GM21717 (cell line): Measurements from ENCODE around the gene DNAJC8.

Experiments used
- ATAC-seq: cut with Tn5 transposase; IDR thresholded peaks from one replicate; pipeline ENCODE4 v1.9.1; 2021; ENCODE audit warnings: mild to moderate bottlenecking, moderate library complexity; ENCODE audit not compliant: unreplicated experiment

The DNAJC8 gene

DNA sequence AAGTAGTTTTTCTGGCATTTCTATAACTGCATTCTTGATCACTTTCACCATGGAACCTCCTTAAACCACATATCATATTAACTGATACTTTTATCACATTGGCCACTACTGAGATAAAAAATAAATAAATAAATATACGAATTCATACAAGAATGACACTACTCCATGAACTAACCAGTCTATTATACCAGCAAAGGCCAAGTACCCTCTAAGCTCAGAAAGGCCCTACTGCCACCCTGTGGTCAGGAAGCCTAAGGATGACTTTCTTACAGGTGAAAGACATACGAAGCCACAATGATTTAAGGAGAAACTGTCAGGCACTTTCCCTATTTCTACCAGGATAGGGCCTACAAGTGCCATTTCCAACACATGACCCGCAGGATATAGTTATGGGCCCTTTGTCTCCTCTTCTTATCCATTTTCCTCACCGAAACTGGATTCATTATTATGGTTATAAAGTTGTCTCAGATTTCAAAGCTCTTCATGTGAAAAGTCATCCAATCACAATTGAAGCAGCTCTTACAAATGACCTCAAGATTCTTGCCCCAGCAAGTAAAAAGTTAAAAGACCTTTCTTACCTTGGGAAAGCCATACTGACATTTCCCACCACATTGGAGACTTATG is 23.9 kb downstream of the DNAJC8 start:
- no peak for ATAC-seq

DNA sequence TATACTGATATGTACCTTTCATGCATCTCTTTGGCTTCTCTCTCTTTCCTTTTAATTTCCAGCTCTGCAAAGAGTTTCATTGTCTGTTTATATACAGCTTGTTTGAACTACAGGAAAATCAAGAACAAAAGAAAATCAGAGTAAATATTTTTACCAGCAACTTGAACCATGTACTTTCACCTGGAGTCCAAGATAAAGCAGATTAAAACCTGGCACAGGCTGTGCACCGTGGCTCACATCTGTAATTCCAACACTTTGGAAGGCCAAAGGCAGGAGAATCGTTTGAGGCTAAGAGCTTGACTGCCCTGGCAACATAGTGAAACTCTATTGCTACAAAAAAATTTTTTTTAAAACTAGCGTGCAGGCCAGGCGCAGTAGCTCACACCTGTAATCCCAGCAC is 27.6 kb downstream of the DNAJC8 start:
- ATAC-seq = no peak

GRCh38 chr1:28200234-28200873 is 32.5 kb downstream of the DNAJC8 start:
- ATAC-seq = peak; percentile 6

- peak; percentile 72 for ATAC-seq
Measured at GRCh38 chr1:28199328-28200233, 33.2 kb downstream of the DNAJC8 start.

DNA sequence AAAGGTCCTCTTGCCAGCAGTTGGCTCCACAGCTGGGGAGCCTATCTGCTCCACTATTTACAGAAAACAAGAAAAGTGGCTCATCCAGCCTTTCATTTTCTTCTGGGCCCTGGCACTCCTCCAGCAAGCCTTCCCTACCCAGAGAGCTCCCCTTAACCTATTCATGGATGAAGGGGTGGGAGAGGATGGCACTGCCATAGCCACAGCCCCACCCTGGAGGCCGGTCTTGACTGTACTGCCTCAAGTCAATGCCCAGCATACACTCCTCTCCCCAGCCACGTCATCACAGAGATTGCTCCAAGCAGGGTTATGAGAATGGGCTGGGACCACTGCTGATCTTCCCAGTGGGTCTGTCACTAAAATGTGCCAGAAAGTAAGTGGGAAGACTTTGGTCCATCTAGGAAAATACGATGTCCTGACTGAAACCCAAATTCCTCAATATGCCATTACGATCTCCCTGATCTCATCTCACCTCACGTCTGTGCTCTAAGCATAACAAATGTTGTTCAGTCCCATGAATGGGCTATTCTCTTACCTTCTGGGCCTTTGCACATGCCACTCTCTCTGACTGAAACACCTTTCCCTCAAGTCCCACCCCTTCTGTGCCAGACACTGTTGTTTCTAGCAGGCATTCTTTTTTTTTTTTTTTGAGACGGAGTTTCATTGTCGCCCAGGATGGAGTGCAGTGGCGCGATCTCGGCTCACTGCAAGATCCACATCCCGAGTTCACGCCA is 35.0 kb downstream of the DNAJC8 start:
- ATAC-seq = no peak

GRCh38 chr1:28196330-28196729 is 36.5 kb downstream of the DNAJC8 start:
- no peak for ATAC-seq

DNA sequence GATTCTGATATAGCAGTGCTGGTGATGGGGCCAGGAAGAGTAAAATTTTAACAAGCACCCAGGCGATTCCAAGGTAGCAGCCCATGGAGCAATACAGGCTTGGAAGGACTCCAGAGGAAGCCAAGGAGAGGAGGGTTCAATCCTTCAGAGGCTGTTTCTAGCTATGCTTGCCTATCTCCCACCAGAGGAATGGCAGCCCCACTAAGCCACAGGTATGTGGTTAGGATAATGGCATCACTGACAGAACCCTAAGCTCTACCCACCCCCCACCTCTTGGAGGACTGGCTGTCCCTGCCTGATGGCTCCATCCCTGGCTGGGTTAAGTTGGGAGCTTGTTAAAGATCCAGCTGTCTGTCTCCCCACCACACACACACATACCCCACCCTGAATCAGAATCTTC is 37.0 kb downstream of the DNAJC8 start:
- ATAC-seq = no peak

GRCh38 chr1:28194326-28195035 is 38.3 kb downstream of the DNAJC8 start:
- no peak for ATAC-seq

- ATAC-seq = no peak
Measured at GRCh38 chr1:28193701-28194161, 39.1 kb downstream of the DNAJC8 start.

- no peak for ATAC-seq
Measured at GRCh38 chr1:28190996-28191645, 41.7 kb downstream of the DNAJC8 start.

GRCh38 chr1:28190337-28190979 is 42.4 kb downstream of the DNAJC8 start:
- no peak for ATAC-seq

DNA sequence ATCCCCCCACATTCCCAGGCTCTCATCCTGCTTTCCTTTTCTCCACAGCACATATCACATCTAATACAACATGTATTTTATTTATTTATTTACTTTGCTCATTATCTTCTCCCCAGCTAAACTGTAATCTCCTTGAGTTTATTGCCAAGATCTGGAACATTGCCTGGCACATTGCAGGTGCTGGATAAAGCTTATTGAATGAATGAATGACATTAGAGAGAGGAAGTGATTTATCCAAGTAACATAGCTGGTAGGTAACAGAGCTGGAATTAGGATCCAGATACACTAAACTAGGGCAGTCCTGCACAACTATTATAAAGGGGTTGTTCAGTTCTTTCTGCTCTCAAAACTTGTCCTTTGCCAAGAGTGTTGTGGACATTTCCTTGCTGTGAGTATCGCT is 47.8 kb downstream of the DNAJC8 start:
- ATAC-seq = no peak

DNA sequence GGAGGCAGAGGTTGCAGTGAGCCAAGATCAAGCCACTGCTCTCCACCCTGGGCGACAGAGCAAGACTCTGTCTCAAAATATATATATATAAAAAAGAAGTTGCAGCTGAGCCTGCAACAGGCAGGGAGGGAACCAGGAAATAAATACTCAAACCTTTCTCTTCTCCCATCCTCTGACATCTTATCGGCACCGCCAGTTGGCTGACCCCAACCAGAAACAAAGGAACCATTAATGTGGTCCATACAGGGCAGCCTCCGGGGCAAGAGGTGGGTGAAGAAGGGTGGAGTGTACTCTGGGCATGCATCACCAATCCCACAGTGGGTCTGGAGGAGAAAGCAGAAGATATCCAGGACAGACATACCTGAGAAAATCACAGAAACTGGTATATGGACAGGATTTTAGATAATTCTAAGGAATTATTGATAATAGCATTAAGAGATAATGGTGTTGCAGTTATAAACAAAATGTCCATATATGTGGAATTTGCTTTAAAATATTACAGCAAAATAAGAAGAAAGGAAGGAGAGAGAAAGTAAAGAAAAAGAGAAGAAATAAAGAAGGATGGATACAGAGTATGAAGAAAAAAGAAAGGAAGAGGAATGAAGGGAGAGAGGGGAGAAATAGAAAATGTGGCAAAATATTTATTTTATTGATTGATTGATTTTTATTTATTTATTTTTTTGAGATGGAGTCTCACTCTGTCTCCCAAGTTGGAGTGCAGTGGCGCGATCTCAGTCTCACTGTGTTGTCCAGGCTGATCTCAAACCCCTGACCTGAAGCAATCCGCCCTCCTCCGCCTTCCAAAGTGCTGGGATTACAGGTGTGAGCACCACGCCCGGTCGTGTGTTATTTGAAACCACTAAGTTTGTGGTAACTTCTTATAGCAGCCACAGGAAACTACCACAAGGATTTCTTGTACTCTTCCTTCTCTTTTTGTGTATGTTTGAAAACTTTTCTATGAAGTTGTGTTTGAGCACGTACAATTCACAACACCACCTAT is 52.2 kb downstream of the DNAJC8 start:
- ATAC-seq = no peak

- ATAC-seq = no peak
Measured at GRCh38 chr1:28178690-28179485, 53.9 kb downstream of the DNAJC8 start.

DNA sequence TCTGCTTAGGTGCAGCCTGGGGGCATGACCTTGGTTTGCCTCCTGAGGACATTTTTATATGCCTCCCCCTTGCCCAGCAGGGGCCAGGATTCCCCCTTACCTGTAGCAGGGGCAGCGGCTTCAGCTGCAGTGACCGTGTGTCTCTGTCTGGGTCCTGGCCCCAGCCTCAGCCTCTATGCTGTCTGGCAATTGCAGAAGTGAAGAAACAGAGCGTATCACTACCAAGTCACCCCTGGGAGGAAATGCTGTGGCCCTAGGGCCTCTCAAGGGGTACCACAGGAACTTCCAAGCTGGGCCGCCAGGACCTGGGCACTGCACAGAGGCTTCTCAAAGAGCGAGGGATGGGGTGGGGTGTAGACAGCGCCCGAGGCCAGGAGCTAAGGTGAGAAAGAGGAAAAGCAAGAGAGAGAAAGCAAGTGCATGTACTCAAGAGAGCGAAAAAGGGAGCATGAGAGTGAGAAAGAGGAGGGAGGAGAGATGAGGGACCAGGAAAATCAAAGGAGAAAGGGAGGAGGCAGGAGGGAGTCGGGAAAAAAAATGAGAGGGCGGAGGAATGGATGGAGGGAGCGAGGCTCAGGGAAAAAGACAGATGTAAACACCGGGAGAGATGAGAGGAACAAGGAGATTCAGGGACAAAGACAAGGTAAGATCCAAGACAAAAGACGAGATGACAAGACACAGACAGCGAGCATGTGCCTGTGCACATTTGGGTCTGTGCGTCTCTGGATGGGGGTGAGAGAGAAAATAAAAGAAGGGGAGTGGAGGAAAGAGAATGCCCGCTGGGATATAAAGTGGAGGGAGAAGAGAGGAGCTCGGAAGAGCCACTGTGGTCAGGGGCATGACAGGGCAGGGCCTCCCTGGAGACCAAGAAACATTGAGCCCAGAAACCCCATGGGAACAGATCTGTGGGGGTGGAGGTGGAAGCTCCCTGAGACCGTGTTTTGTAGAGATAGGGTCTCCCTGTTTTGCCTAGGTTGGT is 56.0 kb downstream of the DNAJC8 start, which contains the start of gene PTAFR:
Gene PTAFR, minus strand, starts transcription at position 199 of the 979 bp plus-strand sequence. CDS start 25,669 bp downstream, outside the sequence.
- ATAC-seq = no peak

- no peak for ATAC-seq
Measured at GRCh38 chr1:28175955-28176485, 56.8 kb downstream of the DNAJC8 start.
